Activated CD4-positive, CD25-positive, alpha-beta regulatory T cell (primary cell): Measurements from ENCODE around the gene WAS.

Experiments
- DNase-seq, 4 experiments: peaks; one replicate each; lab custom pipeline; 2025; lab: John Stamatoyannopoulos, UW

The WAS gene

GRCh38 chrX:48711929-48712505 lies 28.4 kb downstream of the WAS start:
- no peak for DNase-seq

- no peak for DNase-seq
These were observed 30.2 kb downstream of the WAS start for GRCh38 chrX:48713847-48714246.

DNA sequence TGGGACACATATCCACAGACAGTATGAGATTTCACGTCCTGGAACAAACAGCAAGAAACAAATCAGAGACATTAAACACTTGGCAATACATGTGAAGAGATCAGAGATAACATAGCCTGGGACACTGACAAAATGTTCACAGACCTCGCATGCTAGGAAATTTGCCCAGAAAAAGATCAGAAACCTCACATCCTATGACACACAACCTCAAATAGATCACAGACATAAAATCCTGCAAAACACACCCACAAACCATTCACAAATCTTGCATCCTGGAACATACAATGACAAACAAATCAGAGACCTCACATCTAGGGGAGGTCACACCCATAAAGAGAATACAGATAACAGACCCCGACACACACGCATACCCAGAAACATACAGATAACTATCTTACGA lies 31.0 kb downstream of the WAS start:
- DNase-seq: no peak

DNA sequence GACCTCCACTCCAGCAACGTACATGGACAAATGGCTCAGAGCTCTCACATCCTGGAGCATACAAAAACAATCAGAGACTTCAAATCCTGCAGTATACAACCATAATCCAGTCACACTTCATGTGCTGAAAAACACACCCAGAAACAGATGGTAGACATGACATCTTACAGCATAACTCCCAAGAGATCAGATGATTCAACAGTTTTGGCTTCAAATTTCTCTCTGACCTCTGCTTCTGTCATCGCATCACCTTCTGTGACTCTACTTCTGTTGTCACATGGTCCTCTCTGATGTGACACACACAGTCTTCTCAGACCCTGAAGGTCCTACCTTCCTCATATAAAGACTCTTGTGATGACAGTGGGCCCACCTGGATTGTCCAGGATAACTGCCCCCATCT lies 31.5 kb downstream of the WAS start:
- DNase-seq: no peak

DNA sequence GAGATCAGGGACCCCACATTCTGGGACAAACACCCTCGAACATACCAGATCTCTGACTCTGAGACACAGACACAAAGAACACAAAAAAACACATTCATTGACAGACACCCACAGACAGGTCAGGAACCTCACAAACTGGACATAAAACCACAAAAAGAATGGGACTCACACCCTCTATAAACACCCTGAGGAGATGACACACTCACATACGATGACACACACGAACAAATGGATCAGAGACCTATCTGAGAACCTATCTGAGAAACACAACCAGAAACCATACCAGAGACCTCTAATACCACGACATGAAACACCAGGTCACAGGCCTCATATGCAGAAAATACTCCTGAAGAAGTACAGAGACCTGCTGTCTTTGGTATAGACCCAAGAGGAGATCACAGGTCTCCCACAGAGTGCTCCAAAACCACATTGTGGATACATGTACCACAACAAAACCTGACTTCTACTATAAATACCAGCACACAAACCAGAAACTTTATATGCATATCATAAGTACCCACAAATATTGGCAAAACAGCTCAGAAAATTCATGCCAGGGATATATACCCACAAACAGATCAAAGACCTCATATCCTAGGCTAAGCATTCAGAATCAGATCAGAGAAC lies 32.4 kb downstream of the WAS start:
- DNase-seq: no peak

- no peak for DNase-seq
These were observed 36.4 kb downstream of the WAS start for GRCh38 chrX:48719958-48720357.

DNA sequence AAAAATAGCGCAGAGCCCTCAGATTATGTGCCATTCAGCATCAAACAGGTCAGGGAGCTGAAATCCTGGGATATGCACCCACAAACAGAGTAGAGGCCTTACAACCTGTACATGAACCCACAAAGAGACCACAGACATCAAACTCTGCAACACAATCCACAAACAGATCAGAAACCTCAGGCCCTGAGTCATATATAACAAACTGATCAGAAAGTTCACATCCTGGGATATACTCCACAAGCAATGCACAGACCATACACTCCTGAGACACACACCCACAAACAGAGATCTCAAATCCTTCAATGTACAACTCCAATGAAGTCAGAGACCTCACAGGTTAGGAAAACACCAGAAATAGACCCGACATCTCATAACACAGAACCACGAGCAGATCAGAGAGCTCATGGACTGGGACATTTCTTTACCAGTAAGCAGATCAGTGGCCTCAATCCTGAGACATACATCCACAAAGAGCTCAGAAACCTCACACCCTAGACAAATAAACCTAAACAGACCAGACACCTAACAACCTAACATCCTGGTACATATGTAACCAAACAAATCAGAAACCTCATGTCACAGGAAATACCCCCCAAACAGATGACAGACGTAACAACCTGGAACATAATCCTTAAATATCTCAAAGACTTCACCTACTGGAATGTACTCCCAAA lies 37.1 kb downstream of the WAS start:
- DNase-seq: no peak

- DNase-seq: no peak
These were observed 38.3 kb downstream of the WAS start for GRCh38 chrX:48721916-48722315.

GRCh38 chrX:48726596-48726995 lies 43.0 kb downstream of the WAS start:
- no peak for DNase-seq

DNA sequence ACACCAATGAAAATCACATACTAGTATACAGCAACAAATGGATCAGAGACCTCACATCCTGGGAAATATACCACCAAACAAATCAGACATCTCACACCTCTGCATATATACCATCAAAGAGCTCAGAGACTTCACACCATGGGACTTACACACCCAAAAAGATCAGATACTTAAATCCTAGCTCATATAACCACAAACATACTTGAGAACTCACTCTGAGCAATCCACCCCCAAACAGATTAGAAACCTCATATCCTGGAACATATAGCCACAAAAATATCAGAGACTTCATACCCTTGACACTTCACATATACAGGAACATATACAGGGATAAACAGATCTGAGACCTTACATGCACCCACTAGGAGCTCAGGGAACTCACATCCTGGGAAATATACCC lies 45.1 kb downstream of the WAS start:
- DNase-seq: no peak

DNA sequence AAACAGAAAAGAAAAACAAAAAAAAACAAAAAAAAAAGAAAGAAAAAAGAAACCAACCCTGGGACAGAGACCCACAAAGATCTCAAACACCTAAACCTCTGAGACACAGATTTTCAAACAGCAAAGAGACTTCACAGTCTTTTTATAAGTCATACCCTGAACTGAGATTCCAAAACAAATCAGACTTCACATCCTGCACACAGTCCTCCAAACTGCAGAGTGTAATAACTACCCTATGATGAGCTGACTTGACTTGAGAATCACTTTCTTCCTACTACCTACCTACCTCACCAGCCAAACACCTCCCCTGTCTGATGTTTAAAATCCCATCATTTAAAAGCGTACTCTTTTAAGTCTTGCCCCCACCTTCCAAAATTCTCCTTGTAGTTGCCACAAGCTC lies 52.7 kb downstream of the WAS start:
- no peak for DNase-seq

GRCh38 chrX:48736878-48737212 lies 53.2 kb downstream of the WAS start:
- DNase-seq: no peak

GRCh38 chrX:48737213-48737938 lies 53.8 kb downstream of the WAS start:
- DNase-seq: peak; percentile 47 to 74 (median 67)

- no peak for DNase-seq
These were observed 54.3 kb downstream of the WAS start for GRCh38 chrX:48737940-48738339.
